ENCODE data around the gene TSPAN9.

- TF ChIP-seq EZH2 (IDR thresholded peaks at IDR 0.05) = no peak
- no peak for TF ChIP-seq POLR2AphosphoS5 (IDR thresholded peaks at IDR 0.05; ENCODE audit: borderline replicate concordance, low read depth, low read length)
These were observed 13.3 kb downstream of the TSPAN9 start for GRCh38 chr12:3090240-3091037.

Data from SK-N-MC (cell line).